HepG2 (cell line): ENCODE measurements around the gene NUDT9. TPM values are rescaled to one million over a fixed set of nuclear protein-coding genes. Genes with fewer than 3 reads are reported as not detected.

Experiments
- ATAC-seq: fragments of 200-7000 bp; cut with Tn5 transposase; 3 replicates; pipeline ENCODE4 v1.9.1; 2020; ENCODE audit warnings: mild to moderate bottlenecking, moderate library complexity
- BruUV-seq: library from RNA; stranded (reverse); fragments of 400-500 nt; replicated peaks from 2 replicates; lab custom pipeline; 2021; lab: Mats Ljungman, UMichigan
- CTCF ChIA-PET: fragments of 300-600 bp; formaldehyde crosslinking; extraction: SDS; loops from one replicate; lab custom pipeline; 2021; ENCODE audit warnings: low total read pairs, inconsistent platforms, low intra/inter-chr PET ratio; lab: Yijun Ruan, JAX
- POLR2A ChIA-PET: fragments of 350-600 bp; sonication (Branson Sonifier 250); formaldehyde crosslinking; loops from one replicate; lab custom pipeline; 2020; ENCODE audit warnings: antibody characterized with exemption, inconsistent platforms; lab: Yijun Ruan, JAX
- DNase-seq: peaks from one replicate; pipeline ENCODE4 v3.0.0-alpha.2; 2015; ENCODE audit warnings: low spot score
- FAIRE-seq: peaks from 3 replicates; lab custom pipeline; 2011; peaks lifted over from hg19 to GRCh38; lab: Jason Lieb, UNC
- H2AFZ ChIP-seq: one replicate; pipeline ENCODE4 v1.6.1; 2011; ENCODE audit warnings: low read length, inconsistent platforms
- H3K27ac ChIP-seq: fragments of 300-600 bp; 3 replicates; pipeline ENCODE4 v1.8.0; 2011; ENCODE audit warnings: mixed run types, mild to moderate bottlenecking, mixed read lengths, low read length, inconsistent platforms; ENCODE audit not compliant: insufficient read depth; ENCODE audit errors: extremely low read length
- H3K27me3 ChIP-seq, 2 experiments: fragments of 200-600 bp in 1 of 2; 2 replicates in 1 of 2; 3 replicates in 1 of 2; pipeline versions ENCODE4 v1.6.0 to v1.8.0; 2011; ENCODE audit warnings: low read length in 2 of 2, mild to moderate bottlenecking in 2 of 2, moderate library complexity in 2 of 2, inconsistent platforms in 1 of 2; ENCODE audit not compliant: insufficient read depth in 2 of 2, control insufficient read depth in 1 of 2
- H3K36me3 ChIP-seq, 2 experiments: fragments of 200-600 bp in 1 of 2; replicated peaks in 1 of 2; 2 replicates in 1 of 2; 3 replicates in 1 of 2; pipeline versions ENCODE4 v1.5.1 to v1.8.0; 2011; ENCODE audit warnings: low read length in 2 of 2, inconsistent platforms in 1 of 2; ENCODE audit not compliant: insufficient read depth in 2 of 2, control insufficient read depth in 1 of 2
- H3K4me1 ChIP-seq: 2 replicates; pipeline ENCODE4 v1.5.1; 2012; ENCODE audit warnings: low read length, inconsistent platforms; ENCODE audit not compliant: insufficient read depth
- H3K4me2 ChIP-seq: 2 replicates; pipeline ENCODE4 v1.6.0; 2011; ENCODE audit warnings: low read depth, low read length, inconsistent platforms
- H3K4me3 ChIP-seq, 3 experiments: fragments of 200-600 bp in 1 of 3; sonication (generic), shearing (Covaris generic) in 1 of 3; replicated peaks in 1 of 3; 2 replicates each; pipeline ENCODE4 v1.5.1; 2011 to 2016; ENCODE audit warnings: low read length in 3 of 3, inconsistent platforms in 2 of 3, low read depth in 2 of 3, mild to moderate bottlenecking in 2 of 3, control low read depth in 1 of 3, mixed read lengths in 1 of 3; ENCODE audit not compliant: insufficient read depth in 1 of 3
- H3K79me2 ChIP-seq: one replicate; pipeline ENCODE4 v1.6.1; 2011; ENCODE audit warnings: low read length, inconsistent platforms; ENCODE audit not compliant: insufficient read depth
- H3K9ac ChIP-seq: 2 replicates; pipeline ENCODE4 v1.6.0; 2011; ENCODE audit warnings: mild to moderate bottlenecking, low read depth, low read length, inconsistent platforms; ENCODE audit not compliant: insufficient read depth
- H3K9me3 ChIP-seq: 2 replicates; pipeline ENCODE4 v1.5.1; 2012; ENCODE audit warnings: mild to moderate bottlenecking, low read length
- H4K20me1 ChIP-seq: 2 replicates; pipeline ENCODE4 v1.6.0; 2011; ENCODE audit warnings: inconsistent platforms, mild to moderate bottlenecking, low read length, moderate library complexity; ENCODE audit not compliant: insufficient read depth
- FOXC1 ChIP-seq: sonication (generic); formaldehyde crosslinking; IDR thresholded peaks from 2 replicates; pipeline ENCODE4 v1.8.0; 2022; ENCODE audit warnings: mild to moderate bottlenecking, missing genetic modification reagents, borderline replicate concordance
- GABPA ChIP-seq, 2 experiments: IDR thresholded peaks; 2 replicates each; pipeline ENCODE4 v1.6.1; 2011 to 2016; ENCODE audit warnings: low read depth in 2 of 2, low read length in 1 of 2, missing biosample characterization in 1 of 2, missing genetic modification characterization in 1 of 2
- PITX1 ChIP-seq: sonication (generic); formaldehyde crosslinking; IDR thresholded peaks from 2 replicates; pipeline ENCODE4 v1.5.1; 2020; ENCODE audit warnings: mild to moderate bottlenecking, missing genetic modification reagents
- SKI ChIP-seq: fragments of 450-650 bp; IDR thresholded peaks from one replicate; pipeline ENCODE4 v1.6.1; 2018; ENCODE audit warnings: mild to moderate bottlenecking; ENCODE audit not compliant: partially characterized antibody
- ZNF234 ChIP-seq: sonication (generic); formaldehyde crosslinking; conservative IDR thresholded peaks from 2 replicates; pipeline ENCODE4 v1.5.1; 2020; ENCODE audit warnings: mild to moderate bottlenecking, missing genetic modification reagents
- ZNF383 ChIP-seq: sonication (generic); formaldehyde crosslinking; IDR thresholded peaks from 2 replicates; pipeline ENCODE4 v1.4.0; 2020; ENCODE audit warnings: missing genetic modification reagents, mild to moderate bottlenecking, borderline replicate concordance
- in situ Hi-C: cut with HindIII; loops from 2 replicates; pipeline ENCODE4 v1.10.0; 2017; ENCODE audit warnings: low pct_unique_long_range_greater_than_20kb; ENCODE audit not compliant: extremely low pct_ligation_motif_present
- intact Hi-C: fragments of 100-400 bp; cut with micrococcal nuclease; formaldehyde crosslinking; loops from one replicate; pipeline ENCODE4 v1.10.0; 2022; ENCODE audit not compliant: unreplicated experiment
- polyA plus RNA-seq, 8 experiments: library from polyadenylated mRNA; depleted of rRNA in 3 of 8; stranded (reverse) in 7 of 8; unstranded in 1 of 8; fragments of >200 nt; fragmentation: Illumina TruSeq in 4 of 8; extraction: Trizol in 4 of 8; gene quantifications; 2 replicates each; pipeline versions ENCODE4 v1.2.1 to v1.2.3, GENCODE V29; 2011 to 2016; ENCODE audit warnings: low read depth in 4 of 8, missing spikeins in 1 of 8, mixed read lengths in 1 of 8; ENCODE audit not compliant: insufficient read depth in 1 of 8
- total RNA-seq, 5 experiments: library from RNA; depleted of rRNA; stranded (reverse); fragments of >200 nt; fragmentation: Illumina TruSeq; extraction: Trizol; gene quantifications; 2 replicates each; pipeline ENCODE4 v1.2.3, GENCODE V29; 2016; ENCODE audit warnings: low read depth in 1 of 5
- TF ChIP-seq, protein P1 (sequence below): sonication (generic); formaldehyde crosslinking; conservative IDR thresholded peaks from 2 replicates; pipeline ENCODE4 v1.4.0; 2020; ENCODE audit warnings: mild to moderate bottlenecking, missing genetic modification reagents, moderate library complexity
- TF ChIP-seq, protein P2 (sequence below): sonication (generic); formaldehyde crosslinking; IDR thresholded peaks from 2 replicates; pipeline ENCODE4 v1.5.0; 2020; ENCODE audit warnings: missing genetic modification reagents
- TF ChIP-seq, protein P3 (sequence below): sonication (generic); formaldehyde crosslinking; IDR thresholded peaks from 2 replicates; pipeline ENCODE4 v1.4.0; 2020; ENCODE audit warnings: missing genetic modification reagents

NUDT9 gene
- total and polyA plus RNA-seq, 2 of the 13 experiments (the other 11 are each of a cell fraction or from before 2014, with no cell fraction given): 10.4 to 12.3 TPM

DNA sequence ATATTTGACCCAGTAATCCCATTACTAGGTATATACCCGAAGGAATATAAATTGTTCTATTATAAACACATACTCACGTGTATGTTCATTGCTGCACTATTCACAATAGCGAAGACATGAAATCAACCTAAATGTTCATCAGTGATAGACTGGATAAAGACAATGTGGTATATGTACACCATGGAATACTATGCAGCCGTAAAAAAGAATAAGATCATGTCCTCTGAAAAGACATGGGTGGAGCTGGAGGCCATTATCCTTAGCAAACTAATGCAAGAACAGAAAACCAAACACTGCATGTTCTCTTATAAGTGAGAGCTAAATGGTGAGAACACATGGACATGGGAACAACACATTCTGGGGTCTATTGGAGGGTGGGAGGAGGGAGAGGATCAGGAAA, 36.5 kb downstream of the NUDT9 start (continued):
- TF ChIP-seq, protein P1, sequence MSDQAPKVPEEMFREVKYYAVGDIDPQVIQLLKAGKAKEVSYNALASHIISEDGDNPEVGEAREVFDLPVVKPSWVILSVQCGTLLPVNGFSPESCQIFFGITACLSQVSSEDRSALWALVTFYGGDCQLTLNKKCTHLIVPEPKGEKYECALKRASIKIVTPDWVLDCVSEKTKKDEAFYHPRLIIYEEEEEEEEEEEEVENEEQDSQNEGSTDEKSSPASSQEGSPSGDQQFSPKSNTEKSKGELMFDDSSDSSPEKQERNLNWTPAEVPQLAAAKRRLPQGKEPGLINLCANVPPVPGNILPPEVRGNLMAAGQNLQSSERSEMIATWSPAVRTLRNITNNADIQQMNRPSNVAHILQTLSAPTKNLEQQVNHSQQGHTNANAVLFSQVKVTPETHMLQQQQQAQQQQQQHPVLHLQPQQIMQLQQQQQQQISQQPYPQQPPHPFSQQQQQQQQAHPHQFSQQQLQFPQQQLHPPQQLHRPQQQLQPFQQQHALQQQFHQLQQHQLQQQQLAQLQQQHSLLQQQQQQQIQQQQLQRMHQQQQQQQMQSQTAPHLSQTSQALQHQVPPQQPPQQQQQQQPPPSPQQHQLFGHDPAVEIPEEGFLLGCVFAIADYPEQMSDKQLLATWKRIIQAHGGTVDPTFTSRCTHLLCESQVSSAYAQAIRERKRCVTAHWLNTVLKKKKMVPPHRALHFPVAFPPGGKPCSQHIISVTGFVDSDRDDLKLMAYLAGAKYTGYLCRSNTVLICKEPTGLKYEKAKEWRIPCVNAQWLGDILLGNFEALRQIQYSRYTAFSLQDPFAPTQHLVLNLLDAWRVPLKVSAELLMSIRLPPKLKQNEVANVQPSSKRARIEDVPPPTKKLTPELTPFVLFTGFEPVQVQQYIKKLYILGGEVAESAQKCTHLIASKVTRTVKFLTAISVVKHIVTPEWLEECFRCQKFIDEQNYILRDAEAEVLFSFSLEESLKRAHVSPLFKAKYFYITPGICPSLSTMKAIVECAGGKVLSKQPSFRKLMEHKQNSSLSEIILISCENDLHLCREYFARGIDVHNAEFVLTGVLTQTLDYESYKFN (CRISPR knock-in tag): no peak
- TF ChIP-seq SKI: no peak
- TF ChIP-seq FOXC1: no peak
- TF ChIP-seq, protein P2, sequence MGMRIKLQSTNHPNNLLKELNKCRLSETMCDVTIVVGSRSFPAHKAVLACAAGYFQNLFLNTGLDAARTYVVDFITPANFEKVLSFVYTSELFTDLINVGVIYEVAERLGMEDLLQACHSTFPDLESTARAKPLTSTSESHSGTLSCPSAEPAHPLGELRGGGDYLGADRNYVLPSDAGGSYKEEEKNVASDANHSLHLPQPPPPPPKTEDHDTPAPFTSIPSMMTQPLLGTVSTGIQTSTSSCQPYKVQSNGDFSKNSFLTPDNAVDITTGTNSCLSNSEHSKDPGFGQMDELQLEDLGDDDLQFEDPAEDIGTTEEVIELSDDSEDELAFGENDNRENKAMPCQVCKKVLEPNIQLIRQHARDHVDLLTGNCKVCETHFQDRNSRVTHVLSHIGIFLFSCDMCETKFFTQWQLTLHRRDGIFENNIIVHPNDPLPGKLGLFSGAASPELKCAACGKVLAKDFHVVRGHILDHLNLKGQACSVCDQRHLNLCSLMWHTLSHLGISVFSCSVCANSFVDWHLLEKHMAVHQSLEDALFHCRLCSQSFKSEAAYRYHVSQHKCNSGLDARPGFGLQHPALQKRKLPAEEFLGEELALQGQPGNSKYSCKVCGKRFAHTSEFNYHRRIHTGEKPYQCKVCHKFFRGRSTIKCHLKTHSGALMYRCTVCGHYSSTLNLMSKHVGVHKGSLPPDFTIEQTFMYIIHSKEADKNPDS (CRISPR knock-in tag): no peak
- no peak for TF ChIP-seq ZNF383 (CRISPR knock-in tag)
- no peak for TF ChIP-seq ZNF234

DNA sequence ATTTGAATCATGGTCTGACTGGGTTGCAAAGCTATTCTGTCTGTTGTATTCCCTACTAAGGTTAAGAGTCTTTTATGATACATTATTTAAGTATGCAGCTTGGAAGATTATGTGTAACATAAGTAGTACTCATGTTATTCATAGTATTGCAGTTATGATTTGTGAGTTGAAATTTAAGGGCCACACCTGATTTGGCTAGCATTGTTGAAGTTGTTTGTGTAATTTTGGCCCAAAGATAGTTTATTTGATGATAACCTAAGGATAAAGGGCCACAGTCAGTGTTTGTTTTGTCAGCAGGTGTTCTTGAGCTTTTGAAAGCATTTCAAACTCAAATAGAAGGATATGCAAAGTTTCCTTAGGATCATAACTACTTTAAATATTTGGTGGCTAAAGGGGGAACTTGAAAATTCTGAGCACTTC, 38.9 kb downstream of the NUDT9 start:
- H3K27me3 ChIP-seq: no peaks in the 10 kb centered on the region
- no peak overlapping the region for H3K4me2 ChIP-seq
- H3K4me1 ChIP-seq: peaks cover 4% of the 10 kb centered on the region
- CTCF ChIA-PET: no interaction called here
- peaks cover 1 to 9% of the 10 kb centered on the region in 2 experiments; a peak in 3 of 5 replicates for H3K36me3 ChIP-seq
- no TSS peak for BruUV-seq
- no peak overlapping the region for H3K27ac ChIP-seq
- FAIRE-seq (no peak), ATAC-seq (no peak), DNase-seq (no peak)
- no peaks in the 10 kb centered on the region for H4K20me1 ChIP-seq
- no peak overlapping the region for H3K4me3 ChIP-seq
- no peak overlapping the region for H3K9ac ChIP-seq
- intact Hi-C loops (no loop called here), in situ Hi-C loops (loop anchor here (10.0 to 25.0 kb wide), 2 partner anchors 86 to 324 kb away; no protein-coding TSS in a partner anchor)
- POLR2A ChIA-PET: no interaction called here
- no peak overlapping the region for H2AFZ ChIP-seq
- H3K79me2 ChIP-seq: no peaks in the 10 kb centered on the region
- H3K9me3 ChIP-seq: no peaks in the 10 kb centered on the region
- no peak for TF ChIP-seq GABPA (IDR thresholded peaks at IDR 0.05; ENCODE audit: low read depth, low read length)
- no peak for TF ChIP-seq GABPA (CRISPR knock-in tag; IDR thresholded peaks at IDR 0.05; ENCODE audit: low read depth)
- no peak for TF ChIP-seq PITX1
- TF ChIP-seq, protein P3, sequence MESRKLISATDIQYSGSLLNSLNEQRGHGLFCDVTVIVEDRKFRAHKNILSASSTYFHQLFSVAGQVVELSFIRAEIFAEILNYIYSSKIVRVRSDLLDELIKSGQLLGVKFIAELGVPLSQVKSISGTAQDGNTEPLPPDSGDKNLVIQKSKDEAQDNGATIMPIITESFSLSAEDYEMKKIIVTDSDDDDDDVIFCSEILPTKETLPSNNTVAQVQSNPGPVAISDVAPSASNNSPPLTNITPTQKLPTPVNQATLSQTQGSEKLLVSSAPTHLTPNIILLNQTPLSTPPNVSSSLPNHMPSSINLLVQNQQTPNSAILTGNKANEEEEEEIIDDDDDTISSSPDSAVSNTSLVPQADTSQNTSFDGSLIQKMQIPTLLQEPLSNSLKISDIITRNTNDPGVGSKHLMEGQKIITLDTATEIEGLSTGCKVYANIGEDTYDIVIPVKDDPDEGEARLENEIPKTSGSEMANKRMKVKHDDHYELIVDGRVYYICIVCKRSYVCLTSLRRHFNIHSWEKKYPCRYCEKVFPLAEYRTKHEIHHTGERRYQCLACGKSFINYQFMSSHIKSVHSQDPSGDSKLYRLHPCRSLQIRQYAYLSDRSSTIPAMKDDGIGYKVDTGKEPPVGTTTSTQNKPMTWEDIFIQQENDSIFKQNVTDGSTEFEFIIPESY (CRISPR knock-in tag): no peak
